Glutamatergic neuron (in vitro differentiated cells): ENCODE data around the gene MYO18B. TPM values are rescaled to one million over a fixed set of nuclear protein-coding genes. Genes with fewer than 3 reads are reported as not detected.

Source experiments
- DNase-seq: peaks from one replicate; pipeline ENCODE4 v3.0.0; 2022
- H3K27ac Mint-ChIP-seq: one replicate; pipeline ENCODE4 v1.8.0; 2020; ENCODE audit warnings: mild to moderate bottlenecking, mixed read lengths, inconsistent platforms; ENCODE audit not compliant: unreplicated experiment
- H3K27me3 Mint-ChIP-seq: one replicate; pipeline ENCODE4 v1.8.0; 2020; ENCODE audit warnings: mild to moderate bottlenecking, moderate library complexity, mixed read lengths, inconsistent platforms; ENCODE audit not compliant: unreplicated experiment
- H3K36me3 Mint-ChIP-seq: one replicate; pipeline ENCODE4 v1.8.0; 2020; ENCODE audit warnings: mild to moderate bottlenecking, mixed read lengths, inconsistent platforms; ENCODE audit not compliant: unreplicated experiment
- H3K4me1 Mint-ChIP-seq: one replicate; pipeline ENCODE4 v1.8.0; 2020; ENCODE audit warnings: mild to moderate bottlenecking, low read depth, mixed read lengths, inconsistent platforms; ENCODE audit not compliant: unreplicated experiment
- H3K4me3 Mint-ChIP-seq: one replicate; pipeline ENCODE4 v1.8.0; 2020; ENCODE audit warnings: mild to moderate bottlenecking, mixed read lengths, inconsistent platforms; ENCODE audit not compliant: unreplicated experiment
- H3K9me3 Mint-ChIP-seq: one replicate; pipeline ENCODE4 v1.8.0; 2020; ENCODE audit warnings: mild to moderate bottlenecking, moderate library complexity, mixed read lengths, inconsistent platforms; ENCODE audit not compliant: unreplicated experiment
- total RNA-seq: library from RNA; stranded (reverse); fragmentation: NEBNext Ultra II Directional; extraction: Animal tissue kit (Norgen Biotek cat#: 25700); gene quantifications from one replicate; pipeline ENCODE4 v1.2.1, GENCODE V29; 2021; ENCODE audit not compliant: unreplicated experiment
- TF ChIP-seq, protein P1 (sequence below): fragments of 200-600 bp; sonication (generic); IDR thresholded peaks from one replicate; pipeline ENCODE4 v1.5.0; 2021; ENCODE audit not compliant: partially characterized antibody, unreplicated experiment

The MYO18B gene
- total RNA-seq, 1 donor from 2014 or later: 0.25 TPM

DNA sequence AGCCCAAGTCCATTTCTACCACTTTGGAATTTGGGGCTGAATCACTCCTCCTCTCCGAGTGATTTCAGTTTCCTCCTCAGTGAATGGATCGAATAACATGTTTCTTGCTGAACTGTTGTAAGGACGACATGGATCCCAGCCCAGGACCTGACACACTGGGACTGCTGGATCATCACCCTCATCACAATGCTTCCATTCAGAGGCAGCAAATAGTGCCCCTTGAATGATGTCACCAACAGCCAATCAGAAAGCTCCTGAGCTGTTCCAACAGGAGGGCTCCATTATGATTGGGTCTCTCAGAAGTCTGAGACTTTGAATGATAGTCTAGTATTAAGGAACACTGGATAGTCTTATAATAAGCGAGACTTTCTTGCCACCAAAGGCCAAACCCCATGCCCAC, 158.9 kb downstream of the MYO18B start:
- no peaks in the 10 kb centered on the region for H3K36me3 Mint-ChIP-seq
- no peak overlapping the region for H3K27ac Mint-ChIP-seq
- no peak overlapping the region for H3K4me3 Mint-ChIP-seq
- no peaks in the 10 kb centered on the region for H3K9me3 Mint-ChIP-seq
- TF ChIP-seq, protein P1, sequence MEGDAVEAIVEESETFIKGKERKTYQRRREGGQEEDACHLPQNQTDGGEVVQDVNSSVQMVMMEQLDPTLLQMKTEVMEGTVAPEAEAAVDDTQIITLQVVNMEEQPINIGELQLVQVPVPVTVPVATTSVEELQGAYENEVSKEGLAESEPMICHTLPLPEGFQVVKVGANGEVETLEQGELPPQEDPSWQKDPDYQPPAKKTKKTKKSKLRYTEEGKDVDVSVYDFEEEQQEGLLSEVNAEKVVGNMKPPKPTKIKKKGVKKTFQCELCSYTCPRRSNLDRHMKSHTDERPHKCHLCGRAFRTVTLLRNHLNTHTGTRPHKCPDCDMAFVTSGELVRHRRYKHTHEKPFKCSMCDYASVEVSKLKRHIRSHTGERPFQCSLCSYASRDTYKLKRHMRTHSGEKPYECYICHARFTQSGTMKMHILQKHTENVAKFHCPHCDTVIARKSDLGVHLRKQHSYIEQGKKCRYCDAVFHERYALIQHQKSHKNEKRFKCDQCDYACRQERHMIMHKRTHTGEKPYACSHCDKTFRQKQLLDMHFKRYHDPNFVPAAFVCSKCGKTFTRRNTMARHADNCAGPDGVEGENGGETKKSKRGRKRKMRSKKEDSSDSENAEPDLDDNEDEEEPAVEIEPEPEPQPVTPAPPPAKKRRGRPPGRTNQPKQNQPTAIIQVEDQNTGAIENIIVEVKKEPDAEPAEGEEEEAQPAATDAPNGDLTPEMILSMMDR: no peak
- DNase-seq: no peak
- peaks cover 3% of the 10 kb centered on the region for H3K4me1 Mint-ChIP-seq
- no peaks in the 10 kb centered on the region for H3K27me3 Mint-ChIP-seq

DNA sequence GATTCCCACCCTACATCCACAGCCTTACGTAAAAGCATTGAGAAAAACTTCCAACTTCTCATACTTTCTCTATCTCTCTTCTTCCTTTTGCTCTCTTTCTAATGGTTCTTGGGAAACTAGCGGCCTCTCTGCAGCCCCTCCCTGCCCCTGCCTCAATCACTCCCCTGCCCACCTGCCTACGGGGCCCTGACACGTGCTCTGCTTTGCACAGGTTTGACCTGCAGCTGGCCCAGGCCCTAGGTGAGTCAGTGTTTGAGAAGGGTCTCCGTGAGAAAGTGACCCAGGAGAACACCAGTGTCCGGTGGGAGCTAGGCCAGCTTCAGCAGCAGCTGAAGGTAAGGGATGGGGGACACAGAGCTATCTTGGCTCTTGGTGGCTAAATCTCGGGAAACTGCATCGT, 160.4 kb downstream of the MYO18B start:
- DNase-seq: no peak
- TF ChIP-seq, protein P1: no peak

DNA sequence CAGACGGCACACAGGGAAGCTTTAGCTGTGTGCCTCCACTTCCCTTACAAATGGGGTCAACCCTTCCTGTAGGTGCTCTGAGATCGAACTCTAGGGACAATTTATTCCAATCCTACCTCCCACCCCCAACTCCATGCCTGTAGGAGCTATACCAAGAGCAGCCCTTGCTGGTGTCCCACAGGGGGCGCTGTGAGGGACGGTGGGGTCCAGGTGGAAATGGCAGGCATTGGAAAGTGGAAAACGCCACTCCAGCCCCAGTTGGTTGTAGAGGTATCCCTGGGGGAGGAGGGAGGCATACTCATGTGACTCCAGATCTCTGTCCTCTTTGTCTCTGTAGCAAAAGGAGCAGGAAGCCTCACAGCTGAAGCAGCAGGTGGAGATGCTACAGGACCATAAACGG, 161.3 kb downstream of the MYO18B start:
- Mint-ChIP-seq H3K9me3 (peaks cover 6% of the 10 kb centered on the region), H3K27me3 (peaks cover 1% of the 10 kb centered on the region), H3K27ac (no peak overlapping the region), H3K4me3 (no peak overlapping the region), H3K36me3 (peaks cover 4% of the 10 kb centered on the region), H3K4me1 (peaks cover 3% of the 10 kb centered on the region)
- peak; percentile 54 for DNase-seq
- TF ChIP-seq, protein P1: peak; percentile 58

More for the DNA sequence above, 160.4 kb downstream of the MYO18B start:
- Mint-ChIP-seq H3K27ac (no peak overlapping the region), H3K27me3 (no peaks in the 10 kb centered on the region), H3K4me1 (peaks cover 3% of the 10 kb centered on the region), H3K9me3 (peaks cover 6% of the 10 kb centered on the region), H3K4me3 (no peak overlapping the region), H3K36me3 (peaks cover 4% of the 10 kb centered on the region)

- TF ChIP-seq, protein P1: no peak
- Mint-ChIP-seq H3K4me1 (peaks cover 10% of the 10 kb centered on the region), H3K36me3 (peaks cover 4% of the 10 kb centered on the region), H3K27ac (no peak overlapping the region), H3K9me3 (peaks cover 8% of the 10 kb centered on the region), H3K4me3 (no peak overlapping the region), H3K27me3 (peaks cover 4% of the 10 kb centered on the region)
- DNase-seq: no peak
Observed at GRCh38 chr22:25908212-25908611, 166.2 kb downstream of the MYO18B start.

DNA sequence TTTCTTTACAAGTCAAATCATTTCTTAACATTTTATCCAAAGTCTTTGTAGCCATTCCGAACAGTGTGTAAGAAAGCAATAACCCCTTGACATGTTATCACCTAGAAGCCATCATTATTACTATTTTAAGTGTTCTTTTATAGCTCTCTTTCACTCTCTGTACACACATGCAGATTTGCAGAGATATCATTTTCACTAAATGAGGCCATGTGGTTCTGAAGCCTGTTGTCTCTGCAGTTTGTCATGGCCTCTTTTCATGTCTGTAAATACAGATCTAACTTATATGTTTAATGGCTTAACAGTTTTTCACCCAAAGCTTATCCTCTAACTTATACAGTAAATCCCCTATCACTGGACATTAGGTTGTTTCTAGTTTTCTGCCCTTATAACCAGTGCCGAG, 166.8 kb downstream of the MYO18B start:
- Mint-ChIP-seq H3K4me1 (peaks cover 8% of the 10 kb centered on the region), H3K9me3 (peaks cover 8% of the 10 kb centered on the region), H3K27me3 (peaks cover 4% of the 10 kb centered on the region), H3K36me3 (peaks cover 4% of the 10 kb centered on the region), H3K27ac (no peak overlapping the region), H3K4me3 (no peak overlapping the region)
- TF ChIP-seq, protein P1: no peak
- DNase-seq: no peak
